ENCODE measurements around the gene AGR3.
A peak's percentile ranks its signal among the peaks of the same experiment; 100 is the strongest.

Gene AGR3

GRCh38 chr7:16912540-16912939, 30.8 kb upstream of the AGR3 start:
- H3K27ac ChIP-seq (replicated peaks; ENCODE audit: low read length) = no peak overlapping the region

GRCh38 chr7:16908561-16908960, 26.8 kb upstream of the AGR3 start:
- H3K4me2 ChIP-seq (ENCODE audit: insufficient read depth, low read length, poor library complexity, severe bottlenecking) = no peak overlapping the region
- no peaks in the 10 kb centered on the region for H3K36me3 ChIP-seq (replicated peaks in 1 of 2; ENCODE audit: control insufficient read depth in 2 of 2, insufficient read depth in 2 of 2, low read length in 2 of 2)
- no peak for DNase-seq (ENCODE audit: low spot score)
- no peaks in the 10 kb centered on the region for H3K79me1 ChIP-seq (ENCODE audit: low read depth, low read length)
- no peak overlapping the region for H2BK5ac ChIP-seq (ENCODE audit: low read length)
- H3K27ac ChIP-seq (replicated peaks; ENCODE audit: low read length) = no peak overlapping the region
- no peak overlapping the region for H3K18ac ChIP-seq (ENCODE audit: low read length)
- no peak overlapping the region for H3K4me3 ChIP-seq (ENCODE audit: low read length in 2 of 2)
- no peak overlapping the region for H2BK12ac ChIP-seq (ENCODE audit: low read length)
- H3K9ac ChIP-seq (ENCODE audit: low read depth, low read length, poor library complexity) = no peak overlapping the region
- no peak overlapping the region for H3K14ac ChIP-seq (ENCODE audit: low read length)
- H2AK5ac ChIP-seq (ENCODE audit: low read depth, low read length) = no peak overlapping the region
- H2BK120ac ChIP-seq (ENCODE audit: low read depth, low read length) = no peak overlapping the region
- peaks cover 0 to 20% of the 10 kb centered on the region in 2 donors for H3K9me3 ChIP-seq (replicated peaks in 1 of 2; ENCODE audit: control insufficient read depth in 2 of 2, insufficient read depth in 1 of 2, low read depth in 1 of 2, low read length in 2 of 2)
- H4K91ac ChIP-seq (ENCODE audit: low read depth, low read length, poor library complexity) = no peak overlapping the region
- H4K8ac ChIP-seq (ENCODE audit: low read depth, low read length) = no peak overlapping the region
- peaks cover 3 to 12% of the 10 kb centered on the region in 2 donors for H3K4me1 ChIP-seq (ENCODE audit: control insufficient read depth in 2 of 2, insufficient read depth in 1 of 2, low read depth in 1 of 2, low read length in 2 of 2)
- no peak overlapping the region for H2AFZ ChIP-seq (ENCODE audit: low read length)
- no peak overlapping the region for H3K4ac ChIP-seq (ENCODE audit: low read length)
- no peak overlapping the region for H3K23ac ChIP-seq (ENCODE audit: low read depth, low read length, poor library complexity)
- H2BK15ac ChIP-seq (ENCODE audit: low read length) = no peak overlapping the region
- no peaks in the 10 kb centered on the region for H3K27me3 ChIP-seq (ENCODE audit: control insufficient read depth in 3 of 3, insufficient read depth in 3 of 3, low read depth in 1 of 3, low read length in 3 of 3)
- WGBS, 2 donors (ENCODE audit: extremely low coverage in 2 of 2, insufficient read length in 2 of 2, insufficient replicate concordance in 1 of 2) = no CpG with 5 or more reads among the region's 3 CpGs

More at GRCh38 chr7:16912540-16912939, 30.8 kb upstream of the AGR3 start:
- Histone ChIP-seq H3K9ac (ENCODE audit: low read depth, low read length, poor library complexity) (no peak overlapping the region), H2BK12ac (ENCODE audit: low read length) (no peak overlapping the region), H3K18ac (ENCODE audit: low read length) (no peak overlapping the region), H3K14ac (ENCODE audit: low read length) (no peak overlapping the region), H2BK120ac (ENCODE audit: low read depth, low read length) (no peak overlapping the region), H3K4me2 (ENCODE audit: insufficient read depth, low read length, poor library complexity, severe bottlenecking) (no peak overlapping the region), H3K4me3 (ENCODE audit: low read length in 2 of 2) (no peak overlapping the region), H2AFZ (ENCODE audit: low read length) (no peak overlapping the region), H3K36me3 (replicated peaks in 1 of 2; ENCODE audit: control insufficient read depth in 2 of 2, insufficient read depth in 2 of 2, low read length in 2 of 2) (no peaks in the 10 kb centered on the region), H3K27me3 (ENCODE audit: control insufficient read depth in 3 of 3, insufficient read depth in 3 of 3, low read depth in 1 of 3, low read length in 3 of 3) (no peaks in the 10 kb centered on the region), H2BK15ac (ENCODE audit: low read length) (no peak overlapping the region), H3K4ac (ENCODE audit: low read length) (no peak overlapping the region), H3K23ac (ENCODE audit: low read depth, low read length, poor library complexity) (no peak overlapping the region), H3K9me3 (replicated peaks in 1 of 2; ENCODE audit: control insufficient read depth in 2 of 2, insufficient read depth in 1 of 2, low read depth in 1 of 2, low read length in 2 of 2) (peaks cover 2 to 31% of the 10 kb centered on the region in 2 donors), H4K8ac (ENCODE audit: low read depth, low read length) (no peak overlapping the region), H2BK5ac (ENCODE audit: low read length) (no peak overlapping the region), H3K79me1 (ENCODE audit: low read depth, low read length) (no peaks in the 10 kb centered on the region), H4K91ac (ENCODE audit: low read depth, low read length, poor library complexity) (no peak overlapping the region), H2AK5ac (ENCODE audit: low read depth, low read length) (no peak overlapping the region), H3K4me1 (ENCODE audit: control insufficient read depth in 2 of 2, insufficient read depth in 1 of 2, low read depth in 1 of 2, low read length in 2 of 2) (peaks cover 6 to 11% of the 10 kb centered on the region in 2 donors)
- no peak for DNase-seq (ENCODE audit: low spot score)
- no CpG with 5 or more reads among the region's 4 CpGs for WGBS, 2 donors (ENCODE audit: extremely low coverage in 2 of 2, insufficient read length in 2 of 2, insufficient replicate concordance in 1 of 2)

GRCh38 chr7:16905300-16906044, 23.7 kb upstream of the AGR3 start:
- no peak overlapping the region for H2BK15ac ChIP-seq (ENCODE audit: low read length)

GRCh38 chr7:16904076-16904475, 22.3 kb upstream of the AGR3 start:
- no peak overlapping the region for H3K4ac ChIP-seq (ENCODE audit: low read length)
- no peak overlapping the region for H3K27ac ChIP-seq (replicated peaks; ENCODE audit: low read length)
- H3K4me2 ChIP-seq (ENCODE audit: insufficient read depth, low read length, poor library complexity, severe bottlenecking) = no peak overlapping the region
- peaks cover 0 to 9% of the 10 kb centered on the region in 2 donors for H3K9me3 ChIP-seq (replicated peaks in 1 of 2; ENCODE audit: control insufficient read depth in 2 of 2, insufficient read depth in 1 of 2, low read depth in 1 of 2, low read length in 2 of 2)
- no peak for DNase-seq (ENCODE audit: low spot score)
- no peaks in the 10 kb centered on the region for H3K36me3 ChIP-seq (replicated peaks in 1 of 2; ENCODE audit: control insufficient read depth in 2 of 2, insufficient read depth in 2 of 2, low read length in 2 of 2)
- peaks cover 3 to 12% of the 10 kb centered on the region in 2 donors for H3K4me1 ChIP-seq (ENCODE audit: control insufficient read depth in 2 of 2, insufficient read depth in 1 of 2, low read depth in 1 of 2, low read length in 2 of 2)
- WGBS, 2 donors (ENCODE audit: extremely low coverage in 2 of 2, insufficient read length in 2 of 2, insufficient replicate concordance in 1 of 2) = no CpG with 5 or more reads among the region's 2 CpGs
- no peak overlapping the region for H2BK15ac ChIP-seq (ENCODE audit: low read length)
- H4K91ac ChIP-seq (ENCODE audit: low read depth, low read length, poor library complexity) = no peak overlapping the region
- no peak overlapping the region for H3K4me3 ChIP-seq (ENCODE audit: low read length in 2 of 2)
- H2BK12ac ChIP-seq (ENCODE audit: low read length) = no peak overlapping the region
- no peak overlapping the region for H3K23ac ChIP-seq (ENCODE audit: low read depth, low read length, poor library complexity)
- H3K18ac ChIP-seq (ENCODE audit: low read length) = no peak overlapping the region
- no peaks in the 10 kb centered on the region for H3K27me3 ChIP-seq (ENCODE audit: control insufficient read depth in 3 of 3, insufficient read depth in 3 of 3, low read depth in 1 of 3, low read length in 3 of 3)
- no peak overlapping the region for H3K9ac ChIP-seq (ENCODE audit: low read depth, low read length, poor library complexity)
- no peaks in the 10 kb centered on the region for H3K79me1 ChIP-seq (ENCODE audit: low read depth, low read length)
- H2AFZ ChIP-seq (ENCODE audit: low read length) = peak overlapping the region; percentile 24
- H2BK120ac ChIP-seq (ENCODE audit: low read depth, low read length) = no peak overlapping the region
- no peak overlapping the region for H2BK5ac ChIP-seq (ENCODE audit: low read length)
- no peak overlapping the region for H3K14ac ChIP-seq (ENCODE audit: low read length)
- no peak overlapping the region for H2AK5ac ChIP-seq (ENCODE audit: low read depth, low read length)
- H4K8ac ChIP-seq (ENCODE audit: low read depth, low read length) = no peak overlapping the region

More at GRCh38 chr7:16905300-16906044, 23.7 kb upstream of the AGR3 start:
- H2BK12ac ChIP-seq (ENCODE audit: low read length) = no peak overlapping the region
- H3K36me3 ChIP-seq (replicated peaks in 1 of 2; ENCODE audit: control insufficient read depth in 2 of 2, insufficient read depth in 2 of 2, low read length in 2 of 2) = no peaks in the 10 kb centered on the region
- peak overlapping the region; percentile 0 for H3K27ac ChIP-seq (replicated peaks; ENCODE audit: low read length)
- no peak overlapping the region for H2AK5ac ChIP-seq (ENCODE audit: low read depth, low read length)
- H3K23ac ChIP-seq (ENCODE audit: low read depth, low read length, poor library complexity) = no peak overlapping the region
- no peak overlapping the region for H3K4me3 ChIP-seq (ENCODE audit: low read length in 2 of 2)
- H3K4me2 ChIP-seq (ENCODE audit: insufficient read depth, low read length, poor library complexity, severe bottlenecking) = no peak overlapping the region
- H2BK5ac ChIP-seq (ENCODE audit: low read length) = no peak overlapping the region
- H3K79me1 ChIP-seq (ENCODE audit: low read depth, low read length) = no peaks in the 10 kb centered on the region
- no peak for DNase-seq (ENCODE audit: low spot score)
- H3K4ac ChIP-seq (ENCODE audit: low read length) = no peak overlapping the region
- no CpG with 5 or more reads among the region's 5 CpGs for WGBS, 2 donors (ENCODE audit: extremely low coverage in 2 of 2, insufficient read length in 2 of 2, insufficient replicate concordance in 1 of 2)
- H3K18ac ChIP-seq (ENCODE audit: low read length) = no peak overlapping the region
- H2AFZ ChIP-seq (ENCODE audit: low read length) = peak overlapping the region; percentile 34
- H3K14ac ChIP-seq (ENCODE audit: low read length) = no peak overlapping the region
- H3K9ac ChIP-seq (ENCODE audit: low read depth, low read length, poor library complexity) = no peak overlapping the region
- H2BK120ac ChIP-seq (ENCODE audit: low read depth, low read length) = no peak overlapping the region
- no peak overlapping the region for H4K8ac ChIP-seq (ENCODE audit: low read depth, low read length)
- H3K27me3 ChIP-seq (ENCODE audit: control insufficient read depth in 3 of 3, insufficient read depth in 3 of 3, low read depth in 1 of 3, low read length in 3 of 3) = no peaks in the 10 kb centered on the region
- H3K4me1 ChIP-seq (ENCODE audit: control insufficient read depth in 2 of 2, insufficient read depth in 1 of 2, low read depth in 1 of 2, low read length in 2 of 2) = peaks cover 3 to 12% of the 10 kb centered on the region in 2 donors
- no peaks in the 10 kb centered on the region for H3K9me3 ChIP-seq (replicated peaks in 1 of 2; ENCODE audit: control insufficient read depth in 2 of 2, insufficient read depth in 1 of 2, low read depth in 1 of 2, low read length in 2 of 2)
- no peak overlapping the region for H4K91ac ChIP-seq (ENCODE audit: low read depth, low read length, poor library complexity)

Data from neuronal stem cell (in vitro differentiated cells).